ENCODE results near the gene TTC39B.

The TTC39B gene

GRCh38 chr9:15306757-15307522 is at the start of gene TTC39B:
Gene TTC39B (minus strand): TSS chr9:15307216. CDS start chr9:15307125, 91 bp downstream.
- peaks cover 10% of the 10 kb centered on the region for H3K4me1 ChIP-seq (ENCODE audit: control insufficient read depth, insufficient read depth, low read length)
- no peaks in the 10 kb centered on the region for H3K9me3 ChIP-seq (ENCODE audit: control insufficient read depth, insufficient read depth, low read length)
- peak within 1 kb of the TSS; percentile 84 for H3K27ac ChIP-seq (ENCODE audit: low read depth, low read length)
- H3K27me3 ChIP-seq (ENCODE audit: control insufficient read depth, insufficient read depth, low read length): peaks cover 7% of the 10 kb centered on the region; the same call in 1 of the 2 replicates
- H3K4me3 ChIP-seq (ENCODE audit: low read depth, low read length): peak within 1 kb of the TSS; percentile 89
- H3K36me3 ChIP-seq (ENCODE audit: control insufficient read depth, insufficient read depth, low read length): no peaks in the 10 kb centered on the region
- peak within 1 kb of the TSS; percentile 66 for H3K9ac ChIP-seq (ENCODE audit: low read depth, low read length)

- Histone ChIP-seq H3K36me3 (ENCODE audit: control insufficient read depth, insufficient read depth, low read length) (no peaks in the 10 kb centered on the region), H3K27me3 (ENCODE audit: control insufficient read depth, insufficient read depth, low read length) (no peaks in the 10 kb centered on the region), H3K27ac (ENCODE audit: low read depth, low read length) (peak overlapping the region; percentile 93), H3K9ac (ENCODE audit: low read depth, low read length) (no peak overlapping the region), H3K9me3 (ENCODE audit: control insufficient read depth, insufficient read depth, low read length) (no peaks in the 10 kb centered on the region; the same call in 1 of the 2 replicates), H3K4me3 (ENCODE audit: low read depth, low read length) (no peak overlapping the region), H3K4me1 (ENCODE audit: control insufficient read depth, insufficient read depth, low read length) (peaks cover 26% of the 10 kb centered on the region)
These were observed 48.7 kb upstream of the TTC39B start for GRCh38 chr9:15355669-15356068.

GRCh38 chr9:15354713-15355112 is 47.7 kb upstream of the TTC39B start:
- Histone ChIP-seq H3K27ac (ENCODE audit: low read depth, low read length) (peak overlapping the region; percentile 93), H3K36me3 (ENCODE audit: control insufficient read depth, insufficient read depth, low read length) (no peaks in the 10 kb centered on the region), H3K27me3 (ENCODE audit: control insufficient read depth, insufficient read depth, low read length) (no peaks in the 10 kb centered on the region), H3K9ac (ENCODE audit: low read depth, low read length) (no peak overlapping the region), H3K9me3 (ENCODE audit: control insufficient read depth, insufficient read depth, low read length) (no peaks in the 10 kb centered on the region; the same call in 1 of the 2 replicates), H3K4me1 (ENCODE audit: control insufficient read depth, insufficient read depth, low read length) (peaks cover 26% of the 10 kb centered on the region), H3K4me3 (ENCODE audit: low read depth, low read length) (no peak overlapping the region)

- Histone ChIP-seq H3K9ac (ENCODE audit: low read depth, low read length) (no peak overlapping the region), H3K36me3 (ENCODE audit: control insufficient read depth, insufficient read depth, low read length) (no peaks in the 10 kb centered on the region), H3K4me1 (ENCODE audit: control insufficient read depth, insufficient read depth, low read length) (peaks cover 26% of the 10 kb centered on the region), H3K4me3 (ENCODE audit: low read depth, low read length) (no peak overlapping the region), H3K9me3 (ENCODE audit: control insufficient read depth, insufficient read depth, low read length) (no peaks in the 10 kb centered on the region; the same call in 1 of the 2 replicates), H3K27me3 (ENCODE audit: control insufficient read depth, insufficient read depth, low read length) (no peaks in the 10 kb centered on the region), H3K27ac (ENCODE audit: low read depth, low read length) (no peak overlapping the region)
These were observed 46.9 kb upstream of the TTC39B start for GRCh38 chr9:15353892-15354291.

- H3K9ac ChIP-seq (ENCODE audit: low read depth, low read length): no peak overlapping the region
- H3K4me1 ChIP-seq (ENCODE audit: control insufficient read depth, insufficient read depth, low read length): peaks cover 25% of the 10 kb centered on the region
- no peak overlapping the region for H3K4me3 ChIP-seq (ENCODE audit: low read depth, low read length)
- H3K36me3 ChIP-seq (ENCODE audit: control insufficient read depth, insufficient read depth, low read length): no peaks in the 10 kb centered on the region
- H3K27ac ChIP-seq (ENCODE audit: low read depth, low read length): no peak overlapping the region
- H3K9me3 ChIP-seq (ENCODE audit: control insufficient read depth, insufficient read depth, low read length): no peaks in the 10 kb centered on the region; the same call in 1 of the 2 replicates
- H3K27me3 ChIP-seq (ENCODE audit: control insufficient read depth, insufficient read depth, low read length): no peaks in the 10 kb centered on the region
These were observed 45.3 kb upstream of the TTC39B start for GRCh38 chr9:15352306-15352705.

- Histone ChIP-seq H3K4me3 (ENCODE audit: low read depth, low read length) (no peak overlapping the region), H3K4me1 (ENCODE audit: control insufficient read depth, insufficient read depth, low read length) (peaks cover 14% of the 10 kb centered on the region), H3K27ac (ENCODE audit: low read depth, low read length) (no peak overlapping the region), H3K9me3 (ENCODE audit: control insufficient read depth, insufficient read depth, low read length) (no peaks in the 10 kb centered on the region; the same call in 1 of the 2 replicates), H3K27me3 (ENCODE audit: control insufficient read depth, insufficient read depth, low read length) (no peaks in the 10 kb centered on the region), H3K36me3 (ENCODE audit: control insufficient read depth, insufficient read depth, low read length) (no peaks in the 10 kb centered on the region), H3K9ac (ENCODE audit: low read depth, low read length) (no peak overlapping the region)
These were observed 43.1 kb upstream of the TTC39B start for GRCh38 chr9:15349892-15350761.

- Histone ChIP-seq H3K27ac (ENCODE audit: low read depth, low read length) (no peak overlapping the region), H3K4me1 (ENCODE audit: control insufficient read depth, insufficient read depth, low read length) (0 out of 2 replicates have a peak, but pooled peaks cover 6% of the 10 kb centered on the region), H3K27me3 (ENCODE audit: control insufficient read depth, insufficient read depth, low read length) (no peaks in the 10 kb centered on the region), H3K36me3 (ENCODE audit: control insufficient read depth, insufficient read depth, low read length) (no peaks in the 10 kb centered on the region), H3K9ac (ENCODE audit: low read depth, low read length) (no peak overlapping the region), H3K9me3 (ENCODE audit: control insufficient read depth, insufficient read depth, low read length) (no peaks in the 10 kb centered on the region), H3K4me3 (ENCODE audit: low read depth, low read length) (no peak overlapping the region)
These were observed 39.8 kb upstream of the TTC39B start for GRCh38 chr9:15346837-15347236.

GRCh38 chr9:15344191-15344590 is 37.2 kb upstream of the TTC39B start:
- no peak overlapping the region for H3K9ac ChIP-seq (ENCODE audit: low read depth, low read length)
- 0 out of 2 replicates have a peak, but pooled peaks cover 6% of the 10 kb centered on the region for H3K4me1 ChIP-seq (ENCODE audit: control insufficient read depth, insufficient read depth, low read length)
- no peak overlapping the region for H3K4me3 ChIP-seq (ENCODE audit: low read depth, low read length)
- H3K36me3 ChIP-seq (ENCODE audit: control insufficient read depth, insufficient read depth, low read length): no peaks in the 10 kb centered on the region
- H3K9me3 ChIP-seq (ENCODE audit: control insufficient read depth, insufficient read depth, low read length): no peaks in the 10 kb centered on the region
- H3K27me3 ChIP-seq (ENCODE audit: control insufficient read depth, insufficient read depth, low read length): no peaks in the 10 kb centered on the region
- no peak overlapping the region for H3K27ac ChIP-seq (ENCODE audit: low read depth, low read length)

- Histone ChIP-seq H3K36me3 (ENCODE audit: control insufficient read depth, insufficient read depth, low read length) (no peaks in the 10 kb centered on the region), H3K4me3 (ENCODE audit: low read depth, low read length) (no peak overlapping the region), H3K27ac (ENCODE audit: low read depth, low read length) (no peak overlapping the region), H3K4me1 (ENCODE audit: control insufficient read depth, insufficient read depth, low read length) (no peaks in the 10 kb centered on the region), H3K9me3 (ENCODE audit: control insufficient read depth, insufficient read depth, low read length) (no peaks in the 10 kb centered on the region), H3K27me3 (ENCODE audit: control insufficient read depth, insufficient read depth, low read length) (no peaks in the 10 kb centered on the region), H3K9ac (ENCODE audit: low read depth, low read length) (no peak overlapping the region)
These were observed 26.4 kb upstream of the TTC39B start for GRCh38 chr9:15333376-15333881.

- Histone ChIP-seq H3K4me1 (ENCODE audit: control insufficient read depth, insufficient read depth, low read length) (no peaks in the 10 kb centered on the region), H3K9ac (ENCODE audit: low read depth, low read length) (no peak overlapping the region), H3K27me3 (ENCODE audit: control insufficient read depth, insufficient read depth, low read length) (no peaks in the 10 kb centered on the region), H3K27ac (ENCODE audit: low read depth, low read length) (no peak overlapping the region), H3K36me3 (ENCODE audit: control insufficient read depth, insufficient read depth, low read length) (no peaks in the 10 kb centered on the region), H3K9me3 (ENCODE audit: control insufficient read depth, insufficient read depth, low read length) (no peaks in the 10 kb centered on the region), H3K4me3 (ENCODE audit: low read depth, low read length) (no peak overlapping the region)
These were observed 25.9 kb upstream of the TTC39B start for GRCh38 chr9:15332939-15333338.
